HG03521 (cell line): ENCODE data around the gene ILK.

Experiments
- ATAC-seq: cut with Tn5 transposase; IDR thresholded peaks from one replicate; pipeline ENCODE4 v1.9.1; 2021; ENCODE audit warnings: mild to moderate bottlenecking, moderate library complexity; ENCODE audit not compliant: unreplicated experiment

Gene ILK

GRCh38 chr11:6619004-6619745 is 15.6 kb downstream of the ILK start, which contains the start of gene TPP1:
TPP1 (minus strand) TSS chr11:6619422; CDS start chr11:6619400, 22 bp downstream.
- ATAC-seq, result peak; percentile 99

GRCh38 chr11:6620636-6621035 is 17.1 kb downstream of the ILK start:
- no peak for ATAC-seq

GRCh38 chr11:6621711-6622211 is 18.2 kb downstream of the ILK start:
- ATAC-seq, result no peak

- no peak for ATAC-seq
Observed at GRCh38 chr11:6622261-6623171, 18.9 kb downstream of the ILK start.

- ATAC-seq, result no peak
Observed at GRCh38 chr11:6623391-6624363, 20.1 kb downstream of the ILK start.

- ATAC-seq, result no peak
Observed at GRCh38 chr11:6625156-6625831, 21.7 kb downstream of the ILK start.

- no peak for ATAC-seq
Observed at GRCh38 chr11:6625832-6626420, 22.4 kb downstream of the ILK start.

GRCh38 chr11:6626971-6627761 is 23.6 kb downstream of the ILK start:
- ATAC-seq, result no peak

GRCh38 chr11:6627762-6628241 is 24.2 kb downstream of the ILK start:
- ATAC-seq, result peak; percentile 58

- ATAC-seq, result no peak
Observed at GRCh38 chr11:6628526-6628925, 25.0 kb downstream of the ILK start.

- ATAC-seq, result no peak
Observed at GRCh38 chr11:6629573-6629891, 26.0 kb downstream of the ILK start.

- no peak for ATAC-seq
Observed at GRCh38 chr11:6629892-6630631, 26.5 kb downstream of the ILK start.

- no peak for ATAC-seq
Observed at GRCh38 chr11:6630632-6631291, 27.2 kb downstream of the ILK start.

GRCh38 chr11:6631361-6631890 is 27.9 kb downstream of the ILK start:
- no peak for ATAC-seq

GRCh38 chr11:6632116-6633073 is 28.8 kb downstream of the ILK start:
- ATAC-seq, result no peak
